Panc1 (cell line): Measurements from ENCODE around the gene USP50.

Experiments used
- CTCF ChIP-seq: fragments of 450-650 bp; IDR thresholded peaks from 2 replicates; pipeline ENCODE4 v1.5.1; 2017; ENCODE audit warnings: mild to moderate bottlenecking
- POLR2AphosphoS5 ChIP-seq: IDR thresholded peaks from 2 replicates; pipeline ENCODE4 v1.6.1; 2012; ENCODE audit warnings: mild to moderate bottlenecking, low read depth, low read length, moderate library complexity
- REST ChIP-seq, 2 experiments: IDR thresholded peaks; 2 replicates each; pipeline ENCODE4 v1.6.1; 2011 to 2012; ENCODE audit warnings: low read depth in 2 of 2, control low read depth in 1 of 2, low read length in 1 of 2, mild to moderate bottlenecking in 1 of 2, moderate library complexity in 1 of 2; ENCODE audit not compliant: insufficient read depth in 1 of 2
- SIN3A ChIP-seq: IDR thresholded peaks from 2 replicates; pipeline ENCODE4 v1.6.1; 2012; ENCODE audit warnings: low read depth, mild to moderate bottlenecking, low read length, moderate library complexity, borderline replicate concordance; ENCODE audit not compliant: insufficient read depth
- TCF7L2 ChIP-seq: IDR thresholded peaks from 2 replicates; pipeline ENCODE4 v1.6.1; 2011; ENCODE audit warnings: mild to moderate bottlenecking, low read depth, low read length, inconsistent platforms

DNA sequence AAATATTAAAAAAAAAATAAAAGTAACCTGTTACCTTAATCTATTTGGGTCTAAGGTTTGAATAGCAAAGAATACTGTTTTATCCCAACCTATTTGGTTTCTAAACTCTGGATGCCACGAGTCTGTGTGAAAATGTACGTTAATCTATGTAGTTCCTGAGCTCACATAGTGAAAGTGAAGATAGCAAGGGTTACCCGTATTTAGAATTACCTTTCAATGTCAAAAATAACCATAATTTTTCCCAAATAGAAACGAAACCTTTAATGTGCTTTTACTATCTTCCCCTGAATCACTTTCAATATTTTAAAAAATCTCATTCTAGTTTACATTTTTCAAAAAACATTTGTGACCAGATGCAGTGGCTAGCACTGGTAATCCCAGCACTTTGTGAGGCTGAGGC, 5.8 kb upstream of the USP50 start:
- no peak for TF ChIP-seq SIN3A
- TF ChIP-seq CTCF: no peak
- TF ChIP-seq POLR2AphosphoS5: no peak
- TF ChIP-seq TCF7L2: no peak
- TF ChIP-seq REST (IDR thresholded peaks at IDR 0.05; ENCODE audit: insufficient read depth in 1 of 2, low read depth in 2 of 2, low read length in 1 of 2): no peak
